Measurements from ENCODE around the gene FKBP2. TPM values are rescaled to one million over a fixed set of nuclear protein-coding genes. Genes with fewer than 3 reads are reported as not detected.
A peak's percentile ranks its signal among the peaks of the same experiment; 100 is the strongest.

Gene FKBP2
- total RNA-seq, 1 donor from 2014 or later, result 75.4 TPM

GRCh38 chr11:64263021-64263946, 22.4 kb downstream of the FKBP2 start:
- DNase-seq (ENCODE audit: low read depth in 2 of 2), result peak; percentile 76 to 92

GRCh38 chr11:64263947-64264317, 23.0 kb downstream of the FKBP2 start:
- DNase-seq (ENCODE audit: low read depth in 2 of 2), result no peak

- DNase-seq (ENCODE audit: low read depth in 2 of 2), result no peak
These were observed 23.5 kb downstream of the FKBP2 start for GRCh38 chr11:64264371-64264852.

DNA sequence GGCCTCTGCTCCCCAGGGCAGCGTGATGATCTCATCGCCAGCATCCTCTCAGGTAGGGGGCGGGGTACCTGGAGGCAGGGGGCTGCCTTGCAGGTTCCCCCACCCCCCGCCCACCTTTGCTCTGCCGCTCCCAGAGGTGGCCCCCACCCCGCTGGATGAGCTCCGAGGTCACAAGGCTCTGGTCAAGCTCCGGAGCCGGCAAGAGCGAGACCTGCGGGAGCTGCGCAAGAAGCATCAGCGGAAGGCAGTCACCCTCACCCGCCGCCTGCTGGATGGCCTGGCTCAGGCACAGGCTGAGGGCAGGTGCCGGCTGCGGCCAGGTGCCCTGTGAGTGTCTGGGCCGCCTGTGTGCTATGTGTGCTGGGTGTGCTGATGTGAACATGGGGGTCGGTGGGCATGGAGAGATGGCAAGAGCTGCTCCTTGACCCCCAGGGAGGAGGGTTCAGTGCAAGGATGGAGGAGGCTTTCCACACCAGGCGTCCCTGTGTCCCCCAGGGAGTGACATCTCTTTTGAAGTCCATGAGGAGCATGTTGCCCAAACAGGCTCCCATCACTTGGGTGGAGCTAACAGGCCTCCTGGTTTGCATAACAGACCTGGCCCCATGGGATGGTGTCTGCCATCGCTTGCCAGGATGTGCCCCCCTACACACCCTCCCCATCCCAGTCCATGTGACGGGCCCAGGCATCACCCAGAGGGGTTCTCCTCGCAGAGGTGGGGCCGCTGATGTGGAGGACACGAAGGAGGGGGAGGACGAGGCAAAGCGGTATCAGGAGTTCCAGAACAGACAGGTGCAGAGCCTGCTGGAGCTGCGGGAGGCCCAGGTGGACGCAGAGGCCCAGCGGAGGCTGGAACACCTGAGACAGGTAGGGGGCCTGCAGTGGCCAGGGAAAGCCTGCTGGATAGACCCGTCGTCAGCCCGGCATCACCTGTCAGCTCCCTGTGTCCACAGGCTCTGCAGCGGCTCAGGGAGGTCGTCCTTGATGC, 24.6 kb downstream of the FKBP2 start:
- no peak for DNase-seq (ENCODE audit: low read depth in 2 of 2)

DNA sequence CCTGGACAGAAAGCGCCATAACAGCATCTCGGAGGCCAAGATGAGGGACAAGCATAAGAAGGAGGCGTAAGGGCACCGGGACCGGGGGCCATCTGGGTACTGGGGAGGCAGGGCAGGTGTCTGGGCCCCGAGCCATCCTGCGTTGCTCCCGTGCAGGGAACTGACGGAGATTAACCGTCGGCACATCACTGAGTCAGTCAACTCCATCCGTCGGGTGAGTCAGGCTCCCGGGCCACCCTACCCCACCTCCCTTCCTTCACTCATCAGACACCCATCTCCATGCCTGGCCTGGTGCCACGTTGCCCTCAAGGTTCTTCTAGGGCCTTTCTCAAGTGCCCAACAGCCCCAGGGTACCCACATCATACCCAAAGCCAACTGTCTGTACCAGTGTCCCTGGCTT, 25.4 kb downstream of the FKBP2 start:
- peak in 1 of 2 donors; percentile 83 for DNase-seq (ENCODE audit: low read depth in 2 of 2)

- peak in 1 of 2 donors; percentile 44 for DNase-seq (ENCODE audit: low read depth in 2 of 2)
These were observed 26.5 kb downstream of the FKBP2 start for GRCh38 chr11:64267207-64267945.

GRCh38 chr11:64268025-64268892, 27.4 kb downstream of the FKBP2 start:
- peak; percentile 27 to 63 for DNase-seq (ENCODE audit: low read depth in 2 of 2)

- DNase-seq (ENCODE audit: low read depth in 2 of 2), result peak; percentile 44 to 59
These were observed 28.1 kb downstream of the FKBP2 start for GRCh38 chr11:64268893-64269539.

DNA sequence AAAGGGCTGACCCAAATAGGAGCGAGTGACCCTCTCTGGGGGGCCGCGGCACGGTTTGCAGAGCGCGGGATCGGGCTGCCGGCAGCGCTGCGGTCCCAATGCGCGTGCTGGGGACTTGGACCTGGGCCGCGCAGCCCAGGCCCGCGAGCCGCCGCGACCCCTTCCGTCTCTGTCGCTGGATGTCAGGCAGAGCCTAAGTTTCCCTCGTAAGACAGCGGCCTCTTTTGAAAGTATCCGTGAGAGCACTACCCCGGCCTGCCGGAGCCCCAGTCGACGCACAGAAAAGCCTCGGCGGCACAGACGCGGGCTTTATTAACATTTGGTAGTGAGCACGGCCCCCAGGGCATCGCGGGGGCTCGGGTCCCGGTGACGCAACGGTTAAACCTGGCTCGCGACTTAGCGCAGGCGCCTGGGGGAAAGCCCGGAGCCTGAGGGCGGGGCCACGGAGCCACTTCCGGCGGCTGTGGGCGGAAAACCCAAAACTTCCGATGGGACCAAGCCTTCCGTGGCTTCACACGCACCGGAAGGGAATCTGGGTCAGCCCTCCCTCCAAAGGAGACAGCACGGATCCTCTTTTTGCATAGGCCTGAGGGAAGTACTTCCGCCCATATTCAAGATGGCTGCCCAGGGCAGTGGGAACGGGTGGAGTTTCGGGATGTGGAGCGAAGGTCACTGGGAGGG, 28.8 kb downstream of the FKBP2 start:
- DNase-seq (ENCODE audit: low read depth in 2 of 2), result peak; percentile 100

GRCh38 chr11:64275031-64275800, 34.3 kb downstream of the FKBP2 start:
- no peak for DNase-seq (ENCODE audit: low read depth in 2 of 2)

DNA sequence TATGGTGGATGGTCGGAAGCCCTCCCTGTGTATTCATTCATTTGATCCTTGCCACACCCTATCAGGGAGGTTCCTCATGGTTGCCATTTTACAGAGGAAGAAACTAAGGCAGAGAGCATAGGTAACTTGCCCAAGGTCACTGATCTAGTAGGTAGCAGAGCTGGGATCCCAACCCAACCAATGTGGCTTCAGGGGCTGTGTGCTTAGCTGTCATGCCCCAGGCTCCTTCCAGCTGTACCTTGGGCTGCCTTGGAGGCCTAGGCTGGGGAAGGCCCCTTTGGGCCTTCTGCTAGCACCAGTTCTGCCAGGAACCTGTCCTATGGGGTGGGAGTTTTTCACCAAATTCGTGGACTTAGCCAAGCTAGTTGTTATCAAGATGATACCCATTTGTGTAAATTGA, 34.9 kb downstream of the FKBP2 start:
- no peak for DNase-seq (ENCODE audit: low read depth in 2 of 2)

GRCh38 chr11:64276653-64277431, 35.9 kb downstream of the FKBP2 start:
- DNase-seq (ENCODE audit: low read depth in 2 of 2), result no peak

DNA sequence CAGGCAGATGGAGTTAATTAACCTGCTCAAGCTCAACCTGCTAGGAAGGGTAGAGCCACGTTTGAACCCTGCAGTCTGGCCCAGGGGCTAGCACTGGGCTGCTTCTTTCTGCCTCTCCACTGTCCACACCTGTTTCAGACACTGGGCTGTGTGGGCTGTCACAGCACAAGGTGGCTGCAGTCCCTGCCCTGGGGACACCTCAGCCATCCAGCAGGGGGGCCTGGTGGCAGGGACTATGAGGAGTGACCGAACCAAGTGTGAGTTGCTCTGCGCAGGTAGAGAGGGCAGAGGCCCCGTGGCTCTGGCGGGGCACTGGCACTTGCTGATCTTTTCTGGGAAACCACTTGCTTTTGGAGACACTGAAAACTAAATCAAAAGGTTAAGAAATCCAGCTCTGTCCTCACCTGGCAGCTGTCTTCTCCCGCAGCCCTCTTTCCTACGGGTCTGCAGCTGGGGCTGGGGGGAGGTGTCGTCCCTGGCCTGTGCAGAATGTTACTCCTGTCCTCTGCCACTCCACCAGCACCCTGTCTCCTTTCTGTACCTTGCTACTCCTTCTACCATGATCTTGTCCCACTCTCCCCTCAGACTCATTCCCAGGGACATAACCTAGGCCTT, 37.8 kb downstream of the FKBP2 start:
- no peak for DNase-seq (ENCODE audit: low read depth in 2 of 2)

DNA sequence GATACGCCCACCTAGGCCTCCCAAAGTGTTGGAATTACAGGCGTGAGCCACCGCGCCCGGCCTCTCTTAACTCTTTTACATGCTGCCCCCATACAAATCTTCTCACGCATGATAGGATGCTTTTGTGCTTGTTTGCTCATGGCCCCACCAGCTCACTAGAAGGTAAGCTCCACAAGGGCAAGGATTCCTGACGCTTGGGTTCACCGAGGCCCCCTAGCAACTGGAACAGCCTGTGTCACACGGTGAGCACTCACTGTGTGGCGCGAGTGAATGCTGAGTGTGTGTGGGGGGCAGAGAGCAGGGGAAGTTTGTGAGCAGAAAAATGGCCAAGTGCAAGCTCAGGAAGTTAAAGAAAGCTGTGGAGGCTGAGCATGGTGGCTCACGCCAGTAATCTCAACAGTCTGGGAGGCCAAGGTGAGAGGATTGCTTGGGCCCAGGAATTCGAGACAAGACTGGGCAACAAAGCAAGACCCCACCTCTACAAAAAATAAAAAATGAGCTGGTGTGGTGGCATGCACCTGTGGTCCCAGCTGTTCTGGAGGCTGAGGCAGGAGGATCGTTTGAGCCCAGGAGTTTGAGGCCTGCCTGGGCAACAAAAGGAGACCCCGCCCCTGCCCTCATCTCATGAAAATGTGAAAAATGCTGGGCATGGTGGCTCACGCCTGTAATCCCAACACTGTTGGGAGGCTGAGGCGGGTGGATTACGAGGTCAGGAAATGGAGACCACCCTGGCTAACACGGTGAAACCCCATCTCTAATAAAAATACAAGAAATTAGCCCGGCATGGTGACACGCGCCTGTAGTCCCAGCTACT, 41.3 kb downstream of the FKBP2 start:
- DNase-seq (ENCODE audit: low read depth in 2 of 2), result no peak

- no peak for DNase-seq (ENCODE audit: low read depth in 2 of 2)
These were observed 42.2 kb downstream of the FKBP2 start for GRCh38 chr11:64283092-64283491.

Data from lung microvascular endothelial cell (primary cell).